DOHH2 (cell line): ENCODE data around the gene KCNH1.

Experiments used
- CTCF ChIP-seq: fragments of 200-600 bp; sonication (generic); IDR thresholded peaks from one replicate; pipeline ENCODE4 v1.5.1; 2014; ENCODE audit warnings: antibody characterized with exemption, mild to moderate bottlenecking, low read depth, low read length; ENCODE audit not compliant: poor library complexity, severe bottlenecking
- EZH2phosphoT487 ChIP-seq: fragments of 200-600 bp; sonication (generic); IDR thresholded peaks from 2 replicates; pipeline ENCODE4 v1.6.1; 2017; ENCODE audit warnings: borderline replicate concordance, mild to moderate bottlenecking, antibody characterized with exemption, low read length, moderate library complexity, mixed read lengths

- no peak for TF ChIP-seq CTCF
- TF ChIP-seq EZH2phosphoT487, result no peak
Measured at GRCh38 chr1:210822932-210823331, 311.0 kb downstream of the KCNH1 start.
